Lower leg skin (tissue), 3 donors: Measurements from ENCODE around the gene MBNL3.

Source experiments
- POLR2A ChIP-seq, 2 donors: fragments of 450-650 bp; IDR thresholded peaks; one replicate each; pipeline ENCODE4 v1.6.1; 2016 to 2017; ENCODE audit warnings: antibody characterized with exemption in 2 of 2, mild to moderate bottlenecking in 1 of 2, moderate library complexity in 1 of 2
- TF ChIP-seq, protein P1 (sequence below), 3 donors: fragments of 450-650 bp; IDR thresholded peaks; one replicate each; pipeline ENCODE4 v1.5.1; 2016; ENCODE audit warnings: antibody characterized with exemption in 3 of 3, mild to moderate bottlenecking in 3 of 3, moderate library complexity in 2 of 3

DNA sequence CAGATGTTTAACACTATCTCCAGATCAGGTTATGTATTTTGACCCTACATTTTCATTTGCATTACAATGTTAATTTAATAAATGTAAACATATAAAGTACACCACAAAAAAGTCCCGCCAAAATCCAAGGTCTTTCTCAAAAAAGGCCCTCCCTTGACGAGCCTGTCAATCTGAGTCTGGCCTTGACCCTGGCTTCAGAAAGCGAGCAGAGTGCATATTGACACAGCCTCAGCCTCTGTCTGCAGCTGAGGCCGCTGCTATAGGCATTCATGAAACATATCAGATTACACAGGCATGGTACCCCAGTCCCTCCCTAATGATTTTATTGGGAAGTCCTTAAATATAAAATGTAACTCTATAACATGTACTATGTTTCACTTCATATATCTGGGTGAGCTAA is 6.2 kb downstream of the MBNL3 start:
- TF ChIP-seq, protein P1, sequence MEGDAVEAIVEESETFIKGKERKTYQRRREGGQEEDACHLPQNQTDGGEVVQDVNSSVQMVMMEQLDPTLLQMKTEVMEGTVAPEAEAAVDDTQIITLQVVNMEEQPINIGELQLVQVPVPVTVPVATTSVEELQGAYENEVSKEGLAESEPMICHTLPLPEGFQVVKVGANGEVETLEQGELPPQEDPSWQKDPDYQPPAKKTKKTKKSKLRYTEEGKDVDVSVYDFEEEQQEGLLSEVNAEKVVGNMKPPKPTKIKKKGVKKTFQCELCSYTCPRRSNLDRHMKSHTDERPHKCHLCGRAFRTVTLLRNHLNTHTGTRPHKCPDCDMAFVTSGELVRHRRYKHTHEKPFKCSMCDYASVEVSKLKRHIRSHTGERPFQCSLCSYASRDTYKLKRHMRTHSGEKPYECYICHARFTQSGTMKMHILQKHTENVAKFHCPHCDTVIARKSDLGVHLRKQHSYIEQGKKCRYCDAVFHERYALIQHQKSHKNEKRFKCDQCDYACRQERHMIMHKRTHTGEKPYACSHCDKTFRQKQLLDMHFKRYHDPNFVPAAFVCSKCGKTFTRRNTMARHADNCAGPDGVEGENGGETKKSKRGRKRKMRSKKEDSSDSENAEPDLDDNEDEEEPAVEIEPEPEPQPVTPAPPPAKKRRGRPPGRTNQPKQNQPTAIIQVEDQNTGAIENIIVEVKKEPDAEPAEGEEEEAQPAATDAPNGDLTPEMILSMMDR (IDR thresholded peaks at IDR 0.05), result no peak
- no peak for TF ChIP-seq POLR2A (IDR thresholded peaks at IDR 0.05)
